ENCODE measurements around the gene GJC1.

DNA sequence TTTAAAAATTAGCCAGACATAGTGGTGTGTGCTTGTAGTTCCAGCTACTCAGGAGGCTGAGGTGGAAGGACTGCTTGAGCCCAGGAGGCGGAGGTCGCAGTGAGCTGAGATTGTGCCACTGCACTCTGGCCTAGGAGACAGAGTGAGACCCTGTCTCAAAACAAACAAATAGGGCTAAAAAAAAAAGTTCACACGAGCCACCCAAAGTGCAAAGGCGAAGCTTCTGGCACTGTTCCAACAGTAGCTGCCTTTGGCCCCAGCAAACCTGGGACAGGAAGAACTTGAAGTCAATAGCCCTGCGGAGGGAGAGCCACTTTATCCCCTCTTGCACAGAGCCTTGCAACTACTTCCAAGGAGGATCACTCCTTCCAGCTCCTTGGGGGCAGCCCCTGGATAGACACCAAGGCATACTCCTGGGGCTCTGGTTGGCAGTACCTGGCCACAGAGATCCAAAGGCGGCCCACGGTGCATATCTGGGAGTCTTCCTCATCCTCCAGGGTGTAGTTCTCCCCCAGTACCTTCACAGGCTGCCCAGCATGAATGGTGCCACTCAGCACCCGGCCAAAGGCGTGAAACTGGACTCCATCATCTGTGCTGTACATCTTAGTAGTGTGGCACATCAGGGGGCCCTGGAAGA is 32.3 kb upstream of the GJC1 start:
- no peak for TF ChIP-seq POLR2A (IDR thresholded peaks at IDR 0.05; ENCODE audit: low read depth, low read length)
- TF ChIP-seq POLR2AphosphoS5 (IDR thresholded peaks at IDR 0.05; ENCODE audit: insufficient read depth, low read depth, low read length) = no peak
- TF ChIP-seq, protein P1, sequence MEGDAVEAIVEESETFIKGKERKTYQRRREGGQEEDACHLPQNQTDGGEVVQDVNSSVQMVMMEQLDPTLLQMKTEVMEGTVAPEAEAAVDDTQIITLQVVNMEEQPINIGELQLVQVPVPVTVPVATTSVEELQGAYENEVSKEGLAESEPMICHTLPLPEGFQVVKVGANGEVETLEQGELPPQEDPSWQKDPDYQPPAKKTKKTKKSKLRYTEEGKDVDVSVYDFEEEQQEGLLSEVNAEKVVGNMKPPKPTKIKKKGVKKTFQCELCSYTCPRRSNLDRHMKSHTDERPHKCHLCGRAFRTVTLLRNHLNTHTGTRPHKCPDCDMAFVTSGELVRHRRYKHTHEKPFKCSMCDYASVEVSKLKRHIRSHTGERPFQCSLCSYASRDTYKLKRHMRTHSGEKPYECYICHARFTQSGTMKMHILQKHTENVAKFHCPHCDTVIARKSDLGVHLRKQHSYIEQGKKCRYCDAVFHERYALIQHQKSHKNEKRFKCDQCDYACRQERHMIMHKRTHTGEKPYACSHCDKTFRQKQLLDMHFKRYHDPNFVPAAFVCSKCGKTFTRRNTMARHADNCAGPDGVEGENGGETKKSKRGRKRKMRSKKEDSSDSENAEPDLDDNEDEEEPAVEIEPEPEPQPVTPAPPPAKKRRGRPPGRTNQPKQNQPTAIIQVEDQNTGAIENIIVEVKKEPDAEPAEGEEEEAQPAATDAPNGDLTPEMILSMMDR (IDR thresholded peaks at IDR 0.05; ENCODE audit: extremely low read depth in 1 of 2, insufficient read depth in 1 of 2, low read depth in 1 of 2, low read length in 2 of 2) = no peak
- TF ChIP-seq MYC (IDR thresholded peaks at IDR 0.05; ENCODE audit: low read depth, low read length) = no peak
- no peak for TF ChIP-seq EZH2 (IDR thresholded peaks at IDR 0.05; ENCODE audit: borderline replicate concordance, low read depth, low read length, severe bottlenecking)
- TF ChIP-seq FOS (IDR thresholded peaks at IDR 0.05; ENCODE audit: borderline replicate concordance, insufficient read depth, low read length) = no peak
- TF ChIP-seq, protein P2, sequence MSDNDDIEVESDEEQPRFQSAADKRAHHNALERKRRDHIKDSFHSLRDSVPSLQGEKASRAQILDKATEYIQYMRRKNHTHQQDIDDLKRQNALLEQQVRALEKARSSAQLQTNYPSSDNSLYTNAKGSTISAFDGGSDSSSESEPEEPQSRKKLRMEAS (IDR thresholded peaks at IDR 0.05; ENCODE audit: insufficient read depth, insufficient read length) = no peak
- no peak for TF ChIP-seq JUN (IDR thresholded peaks at IDR 0.05; ENCODE audit: borderline replicate concordance, insufficient read depth, insufficient read length, low read depth)
- no peak for TF ChIP-seq GATA2 (IDR thresholded peaks at IDR 0.05; ENCODE audit: insufficient read depth, insufficient read length, low read depth, low read length)
